Upper lobe of left lung (tissue), 4 donors: ENCODE measurements around the gene MAP7D1.

Experiments
- EP300 ChIP-seq, 4 donors: sonication (generic); formaldehyde crosslinking; IDR thresholded peaks; one replicate each; pipeline ENCODE4 v1.5.1; 2017; ENCODE audit warnings: antibody characterized with exemption in 4 of 4, control low read depth in 2 of 4
- POLR2A ChIP-seq, 4 donors: fragments of 450-650 bp; IDR thresholded peaks; one replicate each; pipeline ENCODE4 v1.5.1; 2016 to 2017; ENCODE audit warnings: antibody characterized with exemption in 4 of 4, mild to moderate bottlenecking in 2 of 4

- TF ChIP-seq EP300 (IDR thresholded peaks at IDR 0.05) (no peak), POLR2A (IDR thresholded peaks at IDR 0.05) (no peak)
These were observed 22.5 kb upstream of the MAP7D1 start for GRCh38 chr1:36133484-36133883.
